ENCODE measurements around the gene SESN3.
"Not testable (repeated sequence)": the region's sequence is repeated elsewhere in the genome, so short reads cannot be mapped to it uniquely, and the experiment has no call there.

The SESN3 gene

DNA sequence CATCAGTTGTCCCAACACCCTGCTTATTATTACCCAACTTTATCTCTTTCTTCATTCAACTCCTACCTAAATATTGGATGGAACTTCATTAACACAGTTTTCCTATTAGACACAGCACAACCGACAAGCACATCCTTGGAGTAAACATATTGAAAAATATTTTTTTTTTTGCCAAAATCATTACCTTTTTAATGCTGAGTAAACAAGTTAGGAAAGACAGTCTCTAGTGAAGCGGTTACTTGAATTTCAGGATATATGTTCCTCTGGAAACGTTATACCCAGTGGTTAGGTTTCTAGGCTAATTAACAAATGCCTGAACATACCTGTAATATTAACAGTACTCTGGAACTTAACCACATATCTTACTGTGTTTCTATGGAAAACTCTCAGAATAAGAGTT is 11.4 kb downstream of the SESN3 start:
- POLR2A ChIA-PET: no interaction called here
- TF ChIP-seq L3MBTL2 (conservative IDR thresholded peaks at IDR 0.05) (no peak), HDGF (IDR thresholded peaks at IDR 0.05; ENCODE audit: borderline replicate concordance) (no peak), FOXM1 (IDR thresholded peaks at IDR 0.05; ENCODE audit: borderline replicate concordance) (no peak), FOXK2 (IDR thresholded peaks at IDR 0.05) (no peak), CTBP1 (IDR thresholded peaks at IDR 0.05; ENCODE audit: borderline replicate concordance) (no peak), NFRKB (IDR thresholded peaks at IDR 0.05) (no peak), TARDBP (IDR thresholded peaks at IDR 0.05) (no peak), ZNF384 (IDR thresholded peaks at IDR 0.05) (no peak), ELF4 (IDR thresholded peaks at IDR 0.05) (no peak), SUZ12 (IDR thresholded peaks at IDR 0.05) (no peak), LEF1 (IDR thresholded peaks at IDR 0.05; ENCODE audit: borderline replicate concordance) (no peak), SP1 (IDR thresholded peaks at IDR 0.05) (no peak), FOXA1 (IDR thresholded peaks at IDR 0.05) (no peak), ARNT (IDR thresholded peaks at IDR 0.05) (no peak), BHLHE40 (IDR thresholded peaks at IDR 0.05; ENCODE audit: borderline replicate concordance) (no peak)
- TF ChIP-seq, protein P1, sequence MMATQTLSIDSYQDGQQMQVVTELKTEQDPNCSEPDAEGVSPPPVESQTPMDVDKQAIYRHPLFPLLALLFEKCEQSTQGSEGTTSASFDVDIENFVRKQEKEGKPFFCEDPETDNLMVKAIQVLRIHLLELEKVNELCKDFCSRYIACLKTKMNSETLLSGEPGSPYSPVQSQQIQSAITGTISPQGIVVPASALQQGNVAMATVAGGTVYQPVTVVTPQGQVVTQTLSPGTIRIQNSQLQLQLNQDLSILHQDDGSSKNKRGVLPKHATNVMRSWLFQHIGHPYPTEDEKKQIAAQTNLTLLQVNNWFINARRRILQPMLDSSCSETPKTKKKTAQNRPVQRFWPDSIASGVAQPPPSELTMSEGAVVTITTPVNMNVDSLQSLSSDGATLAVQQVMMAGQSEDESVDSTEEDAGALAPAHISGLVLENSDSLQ (IDR thresholded peaks at IDR 0.05): no peak
- DNase-seq (ENCODE audit: extremely low spot score): no peak
- CTCF ChIA-PET: no interaction called here

DNA sequence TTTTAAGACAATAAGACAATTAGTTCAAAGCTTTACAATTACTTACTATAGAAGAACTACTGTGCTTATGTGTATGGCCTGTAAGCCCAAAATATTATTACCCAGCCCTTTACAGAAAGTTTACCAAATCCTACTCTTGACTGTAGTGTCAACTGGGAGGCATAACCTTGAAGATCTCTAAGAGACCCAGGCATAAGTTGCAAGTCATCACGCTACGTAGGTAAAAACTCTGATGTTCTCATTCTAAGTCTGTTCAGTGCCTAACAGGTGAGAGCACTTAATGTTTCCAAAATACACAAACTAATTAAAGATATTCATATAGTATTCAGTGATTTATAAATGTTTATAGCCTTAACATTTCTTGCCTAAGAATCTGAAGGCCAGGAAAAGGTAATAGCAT is 12.9 kb downstream of the SESN3 start:
- TF ChIP-seq ELF4 (IDR thresholded peaks at IDR 0.05) (no peak), TARDBP (IDR thresholded peaks at IDR 0.05) (no peak), FOXM1 (IDR thresholded peaks at IDR 0.05; ENCODE audit: borderline replicate concordance) (no peak)
- DNase-seq (ENCODE audit: extremely low spot score): no peak
- POLR2A ChIA-PET: no interaction called here
- CTCF ChIA-PET: interaction anchor here (0.6 kb wide), 1 partner anchor 13 kb away, joined by 3 read pairs; the partner anchor contains the start of gene SESN3

DNA sequence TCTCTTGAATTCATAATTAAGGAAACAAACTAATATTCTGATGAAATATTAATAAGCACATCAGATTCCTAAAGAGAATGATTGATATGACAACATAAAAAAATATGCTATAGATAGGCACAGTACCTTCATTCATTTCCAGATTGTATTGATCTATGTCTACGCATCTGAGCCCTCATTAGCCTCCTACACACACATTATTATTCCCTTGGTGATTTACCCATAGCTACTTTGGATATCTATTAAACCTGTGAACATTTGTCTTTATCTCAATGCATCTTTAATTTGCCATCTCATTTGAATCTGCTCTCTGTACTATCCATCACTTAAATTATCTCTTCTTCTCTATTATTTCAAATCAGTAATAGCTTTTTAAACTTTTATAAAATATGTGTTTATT is 18.4 kb downstream of the SESN3 start:
- CTCF ChIA-PET: no interaction called here
- no peak for DNase-seq (ENCODE audit: extremely low spot score)
- POLR2A ChIA-PET: no interaction called here
- TF ChIP-seq SP1 (IDR thresholded peaks at IDR 0.05): no peak

DNA sequence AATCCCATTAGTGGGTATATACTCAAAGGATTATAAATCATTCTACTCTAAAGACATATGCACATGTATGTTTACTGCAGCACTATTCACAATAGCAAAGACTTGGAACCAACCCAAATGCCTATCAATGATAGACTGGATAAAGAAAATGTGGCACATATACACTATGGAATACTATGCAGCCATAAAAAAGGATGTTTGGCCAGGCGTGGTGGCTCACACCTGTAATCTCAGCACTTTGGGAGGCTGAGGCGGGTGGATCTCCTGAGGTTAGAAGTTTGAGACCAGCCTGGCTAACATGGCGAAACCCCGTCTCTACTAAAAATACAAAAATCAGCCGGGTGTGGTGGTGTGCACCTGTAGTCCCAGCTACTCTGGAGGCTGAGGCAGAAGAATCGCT is 21.5 kb downstream of the SESN3 start:
- CTCF ChIA-PET; POLR2A ChIA-PET; DNase-seq (ENCODE audit: extremely low spot score): not testable (repeated sequence)

DNA sequence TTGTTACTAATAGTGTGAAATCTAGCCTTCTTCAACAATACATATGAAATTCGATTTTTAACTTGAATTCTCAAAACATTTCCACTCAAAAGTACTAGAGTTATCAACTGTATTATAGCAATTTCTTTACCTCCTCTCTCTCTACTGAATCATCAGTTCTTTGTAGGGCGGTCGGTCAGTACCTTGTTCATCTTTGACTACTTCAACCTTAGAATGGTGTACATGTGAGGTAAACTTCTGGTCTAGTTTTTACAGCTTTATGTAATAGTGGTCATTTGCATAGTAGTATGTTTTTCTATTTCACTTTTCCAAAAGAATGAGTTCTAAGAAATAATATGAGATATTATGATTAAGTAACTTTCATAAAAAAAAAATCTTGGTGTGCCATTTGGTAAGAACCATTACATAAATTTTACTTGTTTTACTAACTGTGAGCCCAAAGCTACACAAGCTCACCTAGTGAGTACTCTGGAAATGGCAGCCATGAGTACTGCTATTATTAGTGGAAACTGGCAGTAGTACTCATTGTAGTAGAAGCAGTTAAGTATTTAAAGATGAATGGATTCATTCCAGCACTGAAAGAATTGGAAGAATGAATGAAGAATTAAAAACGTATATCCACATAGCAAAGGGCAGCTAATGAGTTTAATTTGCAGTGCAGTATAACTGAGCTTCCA is 30.1 kb downstream of the SESN3 start:
- CTCF ChIA-PET: no interaction called here
- DNase-seq (ENCODE audit: extremely low spot score): no peak
- TF ChIP-seq TARDBP (IDR thresholded peaks at IDR 0.05) (no peak), BHLHE40 (IDR thresholded peaks at IDR 0.05; ENCODE audit: borderline replicate concordance) (no peak), SP1 (IDR thresholded peaks at IDR 0.05) (no peak), FOXA1 (IDR thresholded peaks at IDR 0.05) (no peak), HDGF (IDR thresholded peaks at IDR 0.05; ENCODE audit: borderline replicate concordance) (no peak), FOXM1 (IDR thresholded peaks at IDR 0.05; ENCODE audit: borderline replicate concordance) (no peak), ARNT (IDR thresholded peaks at IDR 0.05) (no peak), SUZ12 (IDR thresholded peaks at IDR 0.05) (no peak), LEF1 (IDR thresholded peaks at IDR 0.05; ENCODE audit: borderline replicate concordance) (no peak), ELF4 (IDR thresholded peaks at IDR 0.05) (no peak), NFRKB (IDR thresholded peaks at IDR 0.05) (no peak), CTBP1 (IDR thresholded peaks at IDR 0.05; ENCODE audit: borderline replicate concordance) (no peak), ZNF384 (IDR thresholded peaks at IDR 0.05) (no peak), L3MBTL2 (conservative IDR thresholded peaks at IDR 0.05) (no peak), FOXK2 (IDR thresholded peaks at IDR 0.05) (no peak)
- TF ChIP-seq, protein P1 (IDR thresholded peaks at IDR 0.05): no peak
- POLR2A ChIA-PET: no interaction called here

DNA sequence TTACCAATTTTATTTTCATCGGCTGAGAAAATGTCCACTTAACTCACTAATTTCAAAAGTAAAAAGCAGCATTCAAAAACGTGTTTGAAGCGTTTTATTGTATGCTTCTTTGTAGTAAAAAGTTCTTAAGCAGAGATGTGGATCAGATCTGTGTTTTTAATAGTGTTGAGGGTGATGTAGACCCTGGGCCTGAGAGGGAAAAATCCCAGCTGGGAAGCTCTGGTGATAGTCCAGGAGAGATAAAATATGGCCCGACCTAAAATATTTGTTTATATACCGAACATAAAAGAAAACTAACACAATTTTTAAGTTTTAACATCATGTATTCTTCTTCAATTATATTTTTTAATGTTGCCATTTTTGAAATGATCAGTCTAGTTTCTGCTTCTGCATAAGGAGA is 35.2 kb downstream of the SESN3 start:
- ChIA-PET POLR2A (no interaction called here), CTCF (no interaction called here)
- DNase-seq (ENCODE audit: extremely low spot score): no peak
- no peak for TF ChIP-seq SP1 (IDR thresholded peaks at IDR 0.05)
- TF ChIP-seq, protein P1 (IDR thresholded peaks at IDR 0.05): no peak
- no peak for TF ChIP-seq ARNT (IDR thresholded peaks at IDR 0.05)
- TF ChIP-seq SUZ12 (IDR thresholded peaks at IDR 0.05): no peak
- TF ChIP-seq FOXM1 (IDR thresholded peaks at IDR 0.05; ENCODE audit: borderline replicate concordance): no peak
- TF ChIP-seq HDGF (IDR thresholded peaks at IDR 0.05; ENCODE audit: borderline replicate concordance): no peak
- TF ChIP-seq L3MBTL2 (conservative IDR thresholded peaks at IDR 0.05): no peak
- TF ChIP-seq CTBP1 (IDR thresholded peaks at IDR 0.05; ENCODE audit: borderline replicate concordance): no peak
- TF ChIP-seq ELF4 (IDR thresholded peaks at IDR 0.05): no peak
- no peak for TF ChIP-seq NFRKB (IDR thresholded peaks at IDR 0.05)
- TF ChIP-seq LEF1 (IDR thresholded peaks at IDR 0.05; ENCODE audit: borderline replicate concordance): no peak
- TF ChIP-seq FOXK2 (IDR thresholded peaks at IDR 0.05): no peak

DNA sequence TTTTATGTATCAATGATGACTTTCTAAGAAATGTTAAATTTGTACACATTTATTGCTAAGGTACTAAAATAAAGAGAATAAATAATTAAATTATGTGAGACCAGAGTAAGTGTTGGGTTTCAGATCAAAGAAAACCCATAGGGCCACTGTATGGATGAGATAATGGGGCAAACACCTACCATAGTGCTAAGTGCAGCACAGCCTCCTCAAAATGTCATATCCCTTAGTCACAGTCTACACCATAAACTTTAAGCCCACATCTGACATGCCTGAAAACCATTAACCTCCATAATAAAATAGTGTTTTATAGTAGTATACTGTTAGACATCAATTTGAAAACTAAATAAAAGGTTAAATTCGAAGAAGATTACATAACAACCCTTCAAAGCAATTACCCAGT is 37.5 kb downstream of the SESN3 start:
- CTCF ChIA-PET: no interaction called here
- no peak for DNase-seq (ENCODE audit: extremely low spot score)
- POLR2A ChIA-PET: no interaction called here
- no peak for TF ChIP-seq ELF4 (IDR thresholded peaks at IDR 0.05)
- TF ChIP-seq FOXA1 (IDR thresholded peaks at IDR 0.05): no peak
- no peak for TF ChIP-seq SP1 (IDR thresholded peaks at IDR 0.05)
- no peak for TF ChIP-seq FOXM1 (IDR thresholded peaks at IDR 0.05; ENCODE audit: borderline replicate concordance)
- TF ChIP-seq HDGF (IDR thresholded peaks at IDR 0.05; ENCODE audit: borderline replicate concordance): no peak
- TF ChIP-seq, protein P1 (IDR thresholded peaks at IDR 0.05): no peak
- no peak for TF ChIP-seq BHLHE40 (IDR thresholded peaks at IDR 0.05; ENCODE audit: borderline replicate concordance)
- no peak for TF ChIP-seq SUZ12 (IDR thresholded peaks at IDR 0.05)
- TF ChIP-seq LEF1 (IDR thresholded peaks at IDR 0.05; ENCODE audit: borderline replicate concordance): no peak
- TF ChIP-seq L3MBTL2 (conservative IDR thresholded peaks at IDR 0.05): no peak
- no peak for TF ChIP-seq ZNF384 (IDR thresholded peaks at IDR 0.05)
- TF ChIP-seq CTBP1 (IDR thresholded peaks at IDR 0.05; ENCODE audit: borderline replicate concordance): no peak

Data from HEK293T (cell line).